Right ventricle myocardium inferior (tissue), 1 donor: Measurements from ENCODE around the gene TECR. TPM values are rescaled to one million over a fixed set of nuclear protein-coding genes. Genes with fewer than 3 reads are reported as not detected.
"Not testable (repeated sequence)": the region's sequence is repeated elsewhere in the genome, so short reads cannot be mapped to it uniquely, and the experiment has no call there.

Source experiments
- ATAC-seq: fragments of 200-7000 bp; cut with Tn5 transposase; one replicate; pipeline ENCODE4 v1.9.1; 2020; ENCODE audit warnings: mild to moderate bottlenecking, moderate library complexity
- DNase-seq: peaks from one replicate; pipeline ENCODE4 v3.0.0; 2021; ENCODE audit errors: missing footprints
- intact Hi-C: fragments of 100-400 bp; cut with DNase I; formaldehyde crosslinking; loops from one replicate; pipeline ENCODE4 v1.11.0; 2022
- long read RNA-seq: library from polyadenylated mRNA; unstranded; transcript quantifications from one replicate; pipeline ENCODE4 v2.0.0, GENCODE V29; 2021
- total RNA-seq: library from RNA; stranded (reverse); fragmentation: NEBNext Ultra II Directional; extraction: Animal tissue kit (Norgen Biotek cat#: 25700); gene quantifications from one replicate; pipeline ENCODE4 v1.2.1, GENCODE V29; 2021
- donor health status: DM: no; HTN: yes; CAD: no; lungs with severe emphysema.

The TECR gene, protein sequence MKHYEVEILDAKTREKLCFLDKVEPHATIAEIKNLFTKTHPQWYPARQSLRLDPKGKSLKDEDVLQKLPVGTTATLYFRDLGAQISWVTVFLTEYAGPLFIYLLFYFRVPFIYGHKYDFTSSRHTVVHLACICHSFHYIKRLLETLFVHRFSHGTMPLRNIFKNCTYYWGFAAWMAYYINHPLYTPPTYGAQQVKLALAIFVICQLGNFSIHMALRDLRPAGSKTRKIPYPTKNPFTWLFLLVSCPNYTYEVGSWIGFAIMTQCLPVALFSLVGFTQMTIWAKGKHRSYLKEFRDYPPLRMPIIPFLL
- total RNA-seq = 77.4 TPM
- long read RNA-seq, transcript TECR-207 (12 exons, 1,188 nt) = major isoform, 16 of 75 reads
- long read RNA-seq, transcript TECR-216 (14 exons, 1,202 nt) = minor isoform, 8 of 75 reads
- long read RNA-seq, transcript TECR-201 (13 exons, 1,171 nt) = minor isoform, 13 of 75 reads
- long read RNA-seq, partial matches to known transcripts = 23 of 75 reads
- long read RNA-seq, other reads (novel, unspliced or antisense) = 10 of 75 reads

DNA sequence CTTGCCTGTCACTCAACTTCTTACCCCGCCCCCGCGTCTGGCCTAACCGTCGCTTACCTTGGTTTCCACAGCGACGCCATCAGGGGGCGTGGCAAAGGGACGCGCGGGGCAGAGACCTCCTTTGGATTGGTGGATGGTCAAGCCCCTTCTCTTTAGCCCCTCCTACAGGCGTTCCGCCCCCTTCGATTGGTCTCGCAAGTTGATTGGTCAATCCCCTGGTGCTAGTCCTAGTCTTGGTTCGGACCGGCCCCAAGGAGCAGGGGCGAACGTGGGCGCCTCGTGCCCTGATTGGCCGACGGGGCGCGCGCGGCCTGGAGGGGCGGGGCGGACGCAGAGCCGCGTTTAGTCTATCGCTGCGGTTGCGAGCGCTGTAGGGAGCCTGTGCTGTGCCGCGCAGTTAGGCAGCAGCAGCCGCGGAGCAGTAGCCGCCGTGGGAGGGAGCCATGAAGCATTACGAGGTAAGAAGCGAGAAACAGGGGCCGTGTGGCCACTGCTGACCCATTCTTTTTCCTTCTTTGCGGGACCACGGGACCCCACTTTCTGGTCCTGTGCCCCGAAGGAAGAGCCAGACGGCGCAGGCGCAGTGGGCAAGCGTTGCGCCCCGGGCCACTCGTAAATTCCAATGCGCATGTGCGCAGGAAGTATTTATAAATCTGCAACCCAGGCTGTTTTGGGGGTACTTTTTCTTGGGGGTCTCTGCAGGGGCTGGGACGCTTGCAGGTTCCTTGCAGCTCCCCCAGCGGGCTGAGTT lies at the start of gene TECR:
Gene TECR, plus strand, starts transcription at position 341 of the 751 bp plus-strand sequence. Its CDS starts 103 bp downstream, at position 444.
- intact Hi-C loops = no loop called here
- DNase-seq (peak; percentile 100), ATAC-seq (peak; percentile 98)

DNA sequence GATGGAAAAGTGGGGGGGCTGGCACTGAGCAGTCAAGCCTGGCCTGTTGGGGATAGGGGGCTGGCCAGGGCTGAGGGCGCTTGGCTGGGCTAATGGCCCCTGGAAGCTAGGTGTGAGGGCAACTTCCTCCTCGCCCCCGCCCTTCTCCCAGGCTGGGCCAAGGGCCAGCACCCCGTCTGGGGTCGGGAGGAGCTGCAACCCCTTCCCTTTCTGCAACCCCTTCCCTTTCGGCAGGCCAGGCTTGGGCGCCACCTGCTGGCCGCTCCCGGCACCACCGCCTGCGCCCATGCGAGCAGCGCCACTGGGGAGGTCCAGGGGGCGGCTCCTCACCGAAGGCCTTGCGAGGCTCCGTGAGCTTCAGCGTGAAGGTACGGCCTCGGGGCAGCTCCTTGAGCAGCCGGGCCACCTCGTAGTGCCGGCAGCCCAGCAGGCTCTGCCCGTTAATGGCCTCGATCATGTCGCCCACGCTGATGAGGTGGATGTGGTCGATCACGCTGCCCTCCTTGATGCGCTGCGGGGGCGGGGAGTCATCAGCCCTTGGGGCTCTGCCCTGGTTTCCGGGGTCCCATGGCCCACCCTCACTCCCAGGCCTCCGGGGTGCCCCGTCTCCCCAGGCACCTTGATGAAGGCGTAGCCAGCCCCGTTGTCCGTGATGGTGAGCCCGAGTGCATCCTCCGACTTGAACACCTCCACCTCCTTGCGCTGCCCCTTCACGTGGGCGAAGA lies 49.3 kb upstream of the TECR start:
- DNase-seq (peak; percentile 76), ATAC-seq (no peak)
- intact Hi-C loops = loop anchor here (10.0 kb wide), 1 partner anchor 335 kb away; no protein-coding TSS in a partner anchor

DNA sequence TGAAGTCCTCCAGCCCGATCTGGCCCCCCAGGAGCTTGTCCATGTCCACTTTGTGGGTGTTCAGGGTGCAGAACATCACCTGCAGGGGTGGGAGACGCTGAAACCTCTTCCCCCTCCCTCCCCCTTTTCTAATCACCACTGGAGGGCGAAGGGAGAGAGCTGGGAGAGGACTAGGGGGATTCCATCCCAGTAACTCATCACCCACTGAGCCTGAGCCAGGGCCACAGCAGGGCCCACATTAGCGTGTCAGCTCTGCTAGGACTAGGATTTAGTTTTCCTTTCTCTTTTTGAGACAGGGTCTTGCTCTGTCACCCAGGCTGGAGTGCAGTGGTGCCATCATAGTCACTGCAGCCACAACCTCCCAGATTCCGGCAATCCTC lies 48.7 kb upstream of the TECR start:
- ATAC-seq (no peak), DNase-seq (no peak)
- intact Hi-C loops = no loop called here

DNA sequence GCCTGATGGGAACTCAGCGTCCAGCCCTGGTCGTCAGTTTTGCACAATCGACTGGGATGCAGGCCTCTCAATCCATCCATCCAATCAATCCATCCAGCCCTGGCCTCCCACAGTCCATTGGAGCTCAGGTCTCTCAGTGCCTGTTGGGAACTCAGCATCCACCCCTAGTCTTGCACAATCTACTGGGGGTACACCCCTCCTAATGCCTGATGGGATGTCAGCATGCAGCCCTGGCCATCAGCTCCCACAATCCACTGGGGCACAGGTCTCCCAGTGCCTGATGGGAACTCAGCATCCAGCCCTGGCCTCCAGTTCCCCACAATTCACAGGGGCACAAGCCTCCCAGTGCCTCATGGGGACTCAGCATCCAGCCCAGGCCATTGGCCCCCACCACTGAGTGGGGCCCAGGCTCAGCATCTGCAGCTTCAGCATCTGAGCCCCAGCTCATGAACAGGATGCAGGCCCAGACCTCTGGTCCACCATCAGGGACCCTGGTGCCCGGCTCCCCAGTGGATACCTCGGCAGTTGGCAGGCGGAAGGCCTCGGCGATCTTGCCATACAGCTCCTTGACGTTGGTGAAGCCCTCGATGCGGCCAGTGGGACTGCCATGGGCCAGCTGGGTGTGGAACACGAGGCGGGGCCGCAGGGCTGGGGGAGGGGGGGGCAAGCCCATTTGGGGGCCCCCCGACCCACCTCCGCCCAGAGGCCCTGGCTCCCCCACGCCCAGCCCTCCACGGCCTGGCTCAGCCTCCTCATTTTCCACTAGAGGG lies 47.0 kb upstream of the TECR start:
- ATAC-seq (no peak), DNase-seq (peak; percentile 11)
- intact Hi-C loops = no loop called here

DNA sequence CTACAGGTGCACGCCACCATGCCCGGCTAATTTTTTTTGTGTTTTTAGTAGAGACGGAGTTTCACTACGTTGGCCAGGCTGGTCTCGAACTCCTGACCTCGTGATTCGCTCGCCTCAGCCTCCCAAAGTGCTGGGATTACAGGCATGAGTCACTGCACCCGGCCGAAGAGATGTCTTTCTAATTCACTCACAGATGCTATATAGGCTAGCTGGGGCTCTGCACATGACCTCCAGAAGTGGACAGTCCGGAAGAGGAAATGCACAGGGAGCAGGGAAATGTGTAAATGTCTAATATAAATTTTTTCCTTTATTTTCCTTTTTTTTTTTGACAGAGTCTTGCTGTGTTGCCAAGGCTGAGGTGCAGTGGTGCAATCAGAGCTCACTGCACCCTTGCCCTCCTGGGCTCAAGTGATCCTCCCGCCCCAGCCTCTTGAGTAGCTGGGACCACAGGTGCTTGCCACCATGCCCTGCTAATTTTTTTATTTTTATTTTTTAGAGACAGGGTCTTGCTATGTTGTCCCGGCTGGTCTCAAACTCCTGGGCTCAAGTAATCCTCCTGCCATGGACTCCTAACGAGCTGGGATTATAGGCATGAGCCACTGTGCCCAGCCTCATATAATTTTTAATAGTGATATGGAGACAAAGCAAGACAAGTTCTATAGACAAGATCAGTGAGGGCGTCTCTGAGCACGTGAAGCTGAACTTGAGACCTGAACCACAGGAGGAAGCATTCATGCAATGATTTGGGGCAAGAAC lies 41.8 kb upstream of the TECR start:
- ATAC-seq = no peak
- intact Hi-C loops = no loop called here

DNA sequence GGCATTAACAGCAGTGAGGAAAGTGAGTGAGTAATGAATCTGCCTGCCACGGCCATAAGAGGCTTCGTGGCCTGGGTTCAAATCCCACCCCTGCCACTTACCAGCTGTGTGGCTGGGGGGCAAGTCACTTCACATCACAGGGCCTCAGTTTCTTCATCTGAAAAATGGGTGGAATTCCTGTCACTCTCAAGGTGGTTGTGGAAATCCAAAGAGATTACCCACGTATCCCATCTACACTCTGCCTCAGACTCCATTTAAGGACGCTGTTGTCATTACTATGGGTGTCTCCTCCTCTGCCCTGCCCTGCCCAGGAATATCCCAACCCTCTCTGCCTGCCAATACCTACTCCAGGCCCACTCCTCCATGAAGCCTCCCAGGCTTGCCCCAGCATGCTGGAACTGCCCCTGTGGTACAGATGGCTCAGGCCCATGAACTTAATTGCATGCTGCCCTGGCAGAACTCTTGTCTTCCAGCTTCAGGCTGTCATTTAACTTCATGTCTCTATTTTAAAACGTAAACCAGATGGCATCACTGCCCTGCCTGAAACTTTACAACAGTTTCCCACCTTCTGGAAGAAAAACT lies 36.5 kb upstream of the TECR start:
- intact Hi-C loops = no loop called here
- no peak for ATAC-seq
- DNase-seq = no peak

More for the DNA sequence above, 41.8 kb upstream of the TECR start:
- DNase-seq = peak; percentile 25

DNA sequence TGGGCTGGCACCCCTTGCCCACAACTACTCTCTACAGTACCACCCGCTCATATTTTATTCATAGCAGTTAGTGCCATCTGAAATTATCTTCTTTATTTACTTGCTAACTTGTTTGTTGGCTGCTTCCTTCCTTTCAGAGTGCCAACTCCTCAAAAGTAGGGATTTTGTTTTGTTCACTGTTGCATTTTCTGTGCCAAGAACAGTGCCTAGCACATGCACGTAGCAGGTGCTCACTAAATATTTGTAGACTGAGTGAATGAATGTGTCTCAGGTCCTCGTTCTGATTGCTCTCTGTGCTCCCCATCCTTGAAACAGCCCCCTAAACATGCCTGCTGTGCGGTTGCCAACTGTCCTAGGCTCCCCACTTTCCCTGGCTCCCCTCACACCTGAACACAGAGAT lies 35.0 kb upstream of the TECR start:
- ATAC-seq = no peak
- intact Hi-C loops = no loop called here

DNA sequence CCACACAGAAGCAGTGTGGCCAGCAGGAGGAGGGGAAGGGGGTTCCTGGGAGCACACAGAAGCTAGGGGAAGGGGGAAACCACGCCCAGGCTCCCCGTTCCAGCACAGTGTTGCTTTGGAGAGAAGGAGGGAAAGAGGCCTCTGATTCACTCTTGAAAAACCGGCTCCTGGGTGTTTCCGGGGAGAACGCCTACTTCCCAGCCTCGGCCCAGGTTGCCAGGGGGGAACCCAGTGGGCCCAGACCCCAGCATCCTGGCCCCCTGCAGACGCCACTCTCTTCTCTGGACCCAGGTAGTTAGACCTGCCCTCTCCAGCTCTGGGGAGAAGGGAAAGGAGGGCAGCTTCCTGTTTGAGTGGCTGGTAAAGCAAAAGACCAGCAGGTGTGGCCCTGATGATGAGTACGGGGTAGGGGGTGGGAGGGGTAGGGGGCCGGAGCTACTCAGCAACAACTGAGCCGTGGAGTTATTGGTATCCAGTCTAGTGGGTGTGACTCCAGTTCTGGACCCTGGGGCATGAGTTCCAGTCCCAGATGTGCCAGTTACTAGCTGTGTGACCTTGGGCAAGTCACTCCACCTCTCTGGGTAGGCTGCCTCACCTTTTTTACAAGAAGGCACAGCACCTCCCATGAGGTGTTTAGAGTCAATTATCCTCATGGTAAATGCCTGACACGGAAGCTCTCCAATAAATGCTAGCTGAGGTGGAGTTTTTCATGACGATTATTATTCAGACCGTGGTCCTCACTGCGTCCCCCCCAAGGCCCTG lies 34.3 kb upstream of the TECR start:
- DNase-seq (peak; percentile 41), ATAC-seq (no peak)
- intact Hi-C loops = no loop called here

More for the DNA sequence above, 35.0 kb upstream of the TECR start:
- DNase-seq = no peak

DNA sequence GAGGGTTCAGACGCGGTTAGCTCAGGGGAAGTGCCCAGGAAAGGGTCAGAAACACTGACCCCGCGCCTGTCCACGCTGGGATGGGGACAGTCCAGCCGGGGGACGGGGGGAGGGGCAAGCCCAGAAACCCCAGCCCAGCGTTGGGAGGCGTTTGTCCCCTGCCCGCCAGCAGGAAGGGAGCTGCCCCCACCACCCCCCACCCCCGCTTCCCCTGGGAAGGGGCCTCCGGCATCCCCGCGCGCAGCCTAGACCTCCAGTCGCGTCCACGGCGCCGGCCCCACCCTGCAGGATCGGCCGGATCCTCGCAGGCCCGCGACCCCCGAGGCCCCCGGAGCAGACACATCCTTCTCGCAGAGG lies 33.7 kb upstream of the TECR start:
- ATAC-seq (peak; percentile 1), DNase-seq (no peak)
- intact Hi-C loops = no loop called here

DNA sequence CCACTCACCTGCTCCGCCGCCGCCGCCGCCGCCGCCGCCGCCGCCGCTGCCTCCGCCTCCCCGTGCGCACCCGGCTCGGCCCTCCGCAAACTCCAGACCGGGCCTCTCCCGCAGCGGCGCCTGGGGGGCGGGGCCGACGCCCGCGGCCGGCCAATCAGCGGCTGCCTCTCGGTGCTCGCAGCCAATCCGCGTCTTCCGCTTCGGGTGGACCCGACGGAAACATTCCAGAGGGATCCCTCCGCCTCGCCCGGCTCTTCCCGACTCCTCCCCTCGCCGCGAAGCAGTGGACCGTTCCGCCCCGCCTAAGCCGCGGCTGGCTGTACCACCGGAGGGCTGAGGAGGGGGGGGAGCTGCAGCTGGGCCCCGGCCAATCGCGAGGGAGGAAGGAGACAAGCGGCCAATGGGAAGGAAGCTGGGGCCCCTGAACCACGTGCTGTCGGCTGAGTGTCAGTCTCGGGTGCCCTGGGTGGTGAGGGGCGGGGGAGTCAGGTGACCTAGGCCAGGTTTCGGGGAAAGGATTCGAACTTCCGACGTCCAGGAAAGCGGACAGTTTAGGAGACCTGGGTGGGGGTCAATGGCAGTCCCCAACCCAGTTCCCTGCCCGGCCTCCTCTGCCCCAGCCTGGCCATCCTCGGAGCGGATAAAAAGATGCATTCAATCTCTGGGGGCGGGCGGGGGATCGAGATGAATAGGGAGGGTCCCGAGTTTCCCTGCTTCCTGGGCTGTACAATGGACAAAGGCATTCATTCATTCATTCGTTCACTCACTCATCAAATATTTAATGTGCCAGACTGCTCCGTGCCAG lies 33.2 kb upstream of the TECR start, which contains the start of gene GIPC1:
Gene GIPC1, minus strand, starts transcription at position 99 of the 805 bp plus-strand sequence. CDS start 13,151 bp downstream, outside the sequence.
- peak; percentile 96 for DNase-seq
- peak; percentile 98 for ATAC-seq
- intact Hi-C loops = no loop called here

DNA sequence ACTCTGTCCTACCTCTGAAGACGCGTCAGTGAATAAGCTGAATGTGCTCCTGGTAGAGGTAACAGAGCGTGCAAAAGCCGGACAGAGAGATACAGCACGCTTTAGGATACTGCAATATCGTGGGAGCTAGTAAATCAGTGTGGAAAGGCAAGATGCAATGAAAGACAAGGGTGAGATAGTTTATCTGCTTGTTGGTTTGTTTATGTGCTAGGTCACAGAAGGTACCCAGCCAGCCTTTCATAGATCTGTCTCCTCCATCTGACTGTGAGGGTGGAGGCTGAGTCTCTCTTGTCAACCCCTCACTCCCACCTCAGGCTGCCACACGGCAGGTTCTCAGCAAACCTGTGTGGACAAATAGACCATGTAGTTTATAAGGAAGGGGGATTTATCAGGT lies 32.6 kb upstream of the TECR start:
- intact Hi-C loops = no loop called here
- no peak for ATAC-seq
- no peak for DNase-seq

DNA sequence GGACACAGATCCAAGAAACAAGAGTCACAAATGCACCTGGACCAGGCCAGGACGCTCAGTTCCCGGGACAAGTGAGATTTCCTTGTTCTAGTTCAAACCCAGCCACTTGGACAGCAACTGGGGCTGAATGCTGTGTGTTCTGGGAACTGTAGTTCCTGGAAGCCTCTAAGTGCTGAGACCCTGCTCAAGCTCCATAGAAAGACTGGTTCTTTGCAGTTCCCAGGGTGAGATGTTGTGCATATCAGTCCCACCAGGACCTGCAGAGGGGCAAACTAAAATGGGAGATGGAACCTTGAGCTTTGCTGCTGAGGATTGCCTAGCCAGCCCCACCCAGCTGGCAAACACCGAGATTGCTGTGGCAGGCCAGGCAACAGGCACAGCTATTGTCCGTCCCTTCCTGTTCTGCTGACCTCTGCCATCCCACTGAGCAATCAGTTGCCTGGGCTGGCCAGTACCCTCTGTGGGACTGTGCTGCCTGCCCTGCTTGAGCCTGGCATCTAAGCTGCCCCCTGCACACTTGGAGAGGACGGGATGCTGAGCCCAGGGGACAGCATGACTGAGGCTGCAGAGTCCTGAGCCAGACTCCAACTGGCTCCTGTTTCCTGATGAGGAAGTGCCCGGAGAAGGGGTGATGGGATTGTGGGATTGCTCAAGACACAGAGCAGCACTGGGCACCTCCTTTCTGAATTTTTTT lies 32.0 kb upstream of the TECR start:
- DNase-seq (no peak), ATAC-seq (no peak)
- intact Hi-C loops = no loop called here

DNA sequence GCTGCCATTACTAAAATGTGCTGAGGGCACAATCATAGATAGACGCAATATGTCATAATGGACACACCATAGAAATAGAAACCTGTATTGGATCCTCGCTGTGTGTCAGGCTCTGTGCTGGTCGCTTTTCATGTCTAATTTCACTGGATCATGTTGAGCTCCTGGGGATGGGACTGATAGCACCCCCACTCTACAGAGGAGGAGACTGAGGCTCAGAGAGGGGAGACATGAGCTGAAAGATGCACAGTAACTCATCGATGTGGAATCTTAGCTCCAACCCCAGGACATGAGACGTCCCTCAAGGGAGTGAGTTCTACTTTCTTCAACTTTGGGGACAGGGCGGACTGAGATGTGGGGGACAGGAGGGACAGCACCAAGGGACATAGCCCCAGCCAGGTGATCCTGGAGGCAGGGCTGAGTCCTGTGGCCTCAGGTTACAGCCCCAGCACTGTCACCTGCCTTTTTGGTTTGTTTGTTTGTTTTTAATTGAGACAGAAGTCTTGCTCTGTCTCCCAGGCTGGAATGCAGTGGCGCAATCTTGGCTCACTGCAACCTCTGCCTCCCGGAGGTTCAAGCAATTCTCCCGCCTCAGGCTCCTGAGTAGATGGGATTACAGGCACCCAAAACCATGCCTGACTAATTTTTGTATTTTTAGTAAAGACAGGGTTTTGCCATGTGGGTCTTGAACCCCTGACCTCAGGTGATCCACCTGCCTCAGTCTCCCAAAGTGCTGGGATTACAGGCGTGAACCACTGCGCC lies 26.9 kb upstream of the TECR start:
- intact Hi-C loops = no loop called here
- DNase-seq (no peak), ATAC-seq (no peak)

DNA sequence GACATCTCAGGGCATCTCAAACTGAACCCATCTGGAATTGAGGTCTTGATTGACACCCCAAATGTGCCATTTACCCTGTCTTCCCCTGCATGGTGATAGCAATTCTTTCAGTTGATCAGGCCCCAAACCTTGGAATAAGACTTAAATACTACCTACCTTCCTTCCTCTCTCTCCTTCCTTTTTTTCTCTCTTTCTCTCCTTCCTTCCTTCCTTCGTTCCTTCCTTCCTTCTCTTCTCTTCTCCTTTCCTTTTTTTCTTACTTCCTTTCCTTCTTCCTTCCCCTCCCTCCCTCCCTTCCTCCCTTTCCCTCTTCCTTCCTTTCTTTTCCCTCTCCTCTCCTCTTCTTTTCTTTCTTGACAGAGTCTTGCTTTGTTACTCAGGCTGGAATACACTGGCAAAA lies 26.1 kb upstream of the TECR start:
- ATAC-seq = no peak

DNA sequence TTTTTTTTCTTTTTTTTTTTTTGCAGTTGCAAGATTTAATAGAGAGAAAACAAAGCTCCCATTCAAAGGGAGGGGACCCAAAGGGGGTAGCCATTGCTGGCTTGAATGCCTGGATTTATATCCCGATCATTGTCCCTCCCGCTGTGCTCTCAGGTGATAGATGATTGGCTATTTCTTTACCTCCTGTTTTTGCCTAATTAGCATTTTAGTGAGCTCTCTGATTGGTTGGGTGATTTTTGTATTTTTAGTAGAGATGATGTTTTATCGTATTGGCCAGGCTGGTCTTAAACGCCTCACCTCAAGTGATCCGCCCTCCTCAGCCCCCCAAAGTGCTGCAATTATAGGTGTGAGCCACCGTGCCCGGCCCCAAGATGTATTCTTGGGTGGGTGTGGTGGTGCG lies 24.8 kb upstream of the TECR start:
- intact Hi-C loops, DNase-seq, ATAC-seq: not testable (repeated sequence)

More for the DNA sequence above, 26.1 kb upstream of the TECR start:
- intact Hi-C loops = no loop called here
- DNase-seq = no peak
